ENCODE measurements around the gene GNG5.
"Not testable (repeated sequence)": the region's sequence is repeated elsewhere in the genome, so short reads cannot be mapped to it uniquely, and the experiment has no call there.

Gene GNG5

DNA sequence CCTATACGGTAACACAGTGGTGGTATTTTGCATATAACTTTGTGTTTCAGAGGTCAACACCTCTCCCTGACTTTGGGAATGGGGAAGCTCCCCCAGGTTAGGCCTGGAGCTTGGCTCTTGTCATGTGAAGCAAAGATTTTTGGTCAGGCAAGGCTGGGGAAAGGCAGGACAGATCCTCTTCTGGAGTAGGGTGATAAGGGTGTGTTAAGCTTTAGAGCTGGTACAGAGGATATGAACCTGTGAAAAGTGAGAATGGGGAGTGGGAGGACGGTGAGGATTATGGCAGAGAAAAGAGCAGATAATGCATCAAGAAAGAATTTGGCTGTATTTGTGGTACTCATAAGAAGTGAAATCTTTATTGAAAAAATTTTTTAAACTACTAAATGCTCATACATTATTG, 25.1 kb downstream of the GNG5 start:
- DNase-seq, result no peak

DNA sequence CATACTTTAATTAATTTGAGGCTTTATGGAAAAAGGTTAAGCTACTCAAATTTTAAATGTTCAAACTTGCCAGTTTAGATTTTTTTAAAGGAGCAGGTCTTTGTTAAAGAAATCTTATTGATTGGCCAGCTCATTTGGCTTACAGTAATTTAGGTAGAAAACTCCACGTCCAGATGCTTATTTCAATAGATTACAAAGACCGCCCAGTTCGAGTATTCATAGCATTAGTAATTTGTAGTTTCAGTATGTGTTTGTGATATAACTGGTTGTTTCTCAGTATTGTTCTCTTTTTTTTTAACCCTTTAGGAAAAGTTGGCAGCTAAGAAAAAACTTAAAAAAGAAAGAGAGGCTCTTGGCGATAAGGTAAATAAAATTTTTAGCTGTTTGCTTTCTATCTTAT, 25.7 kb downstream of the GNG5 start:
- no peak for DNase-seq

DNA sequence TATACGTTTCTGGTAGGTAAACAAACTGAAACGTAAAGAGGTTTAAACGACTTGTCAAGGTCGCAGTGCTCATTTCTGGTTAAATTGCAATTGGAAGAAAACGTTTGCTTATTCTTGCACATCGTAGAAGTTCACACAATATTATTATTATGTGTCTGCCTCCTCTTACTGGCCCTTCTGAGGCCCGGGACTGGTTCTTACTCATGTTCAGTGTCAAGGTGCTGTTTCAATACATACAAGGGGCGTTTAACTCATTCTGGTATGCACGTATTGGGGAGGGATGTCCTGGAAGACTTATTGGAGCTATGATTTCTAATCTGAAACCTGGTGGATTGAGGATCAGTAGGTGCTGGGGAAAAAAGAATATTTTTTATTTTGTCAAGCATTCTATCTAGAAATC, 26.4 kb downstream of the GNG5 start:
- DNase-seq, result no peak

DNA sequence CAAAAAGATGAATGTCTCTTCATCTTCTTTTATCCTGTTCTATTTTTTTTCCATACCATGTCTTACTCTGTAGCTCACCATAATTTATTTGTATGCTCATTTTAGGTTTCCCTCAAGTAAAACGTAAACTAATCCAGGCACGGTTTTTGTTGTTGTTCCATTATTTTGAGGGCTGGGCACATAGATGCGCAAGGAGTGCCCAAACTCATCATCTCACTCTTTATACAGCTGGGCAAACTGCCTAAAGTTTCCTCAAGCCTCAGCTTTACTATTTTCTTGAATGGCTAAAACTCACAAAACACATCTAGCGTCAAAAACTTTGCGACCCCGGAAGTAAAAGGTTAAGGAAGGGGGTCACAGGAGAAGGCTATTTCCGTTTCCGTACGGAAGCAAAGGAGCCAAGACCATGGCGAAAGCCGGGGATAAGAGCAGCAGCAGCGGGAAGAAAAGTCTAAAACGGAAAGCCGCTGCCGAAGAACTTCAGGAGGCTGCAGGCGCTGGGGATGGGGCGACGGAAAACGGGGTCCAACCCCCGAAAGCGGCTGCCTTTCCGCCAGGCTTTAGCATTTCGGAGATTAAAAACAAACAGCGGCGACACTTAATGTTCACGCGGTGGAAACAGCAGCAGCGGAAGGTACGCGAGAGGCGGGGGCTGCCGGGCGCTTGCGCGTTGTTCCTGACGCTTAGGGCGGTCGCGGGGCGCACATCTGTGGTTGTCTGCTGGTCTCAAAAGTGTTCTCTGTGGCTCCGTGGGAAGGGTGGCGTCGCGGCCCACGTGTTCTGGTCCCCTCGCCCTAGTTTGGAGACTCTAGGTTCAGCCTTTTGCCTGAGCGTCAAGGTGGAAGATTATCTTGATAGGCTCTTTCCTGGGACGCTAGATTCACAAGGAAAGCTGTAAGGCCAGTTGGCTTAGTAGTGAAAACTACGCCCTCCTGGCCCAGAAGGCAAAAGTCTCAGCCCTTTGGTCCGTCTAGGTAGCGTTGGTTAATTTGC, 27.2 kb downstream of the GNG5 start, which contains the start of gene RPF1:
Gene RPF1 (plus strand): TSS at position 391 of the 993 bp plus-strand sequence. CDS start 16 bp downstream, at position 407.
- DNase-seq, result peak; percentile 93

DNA sequence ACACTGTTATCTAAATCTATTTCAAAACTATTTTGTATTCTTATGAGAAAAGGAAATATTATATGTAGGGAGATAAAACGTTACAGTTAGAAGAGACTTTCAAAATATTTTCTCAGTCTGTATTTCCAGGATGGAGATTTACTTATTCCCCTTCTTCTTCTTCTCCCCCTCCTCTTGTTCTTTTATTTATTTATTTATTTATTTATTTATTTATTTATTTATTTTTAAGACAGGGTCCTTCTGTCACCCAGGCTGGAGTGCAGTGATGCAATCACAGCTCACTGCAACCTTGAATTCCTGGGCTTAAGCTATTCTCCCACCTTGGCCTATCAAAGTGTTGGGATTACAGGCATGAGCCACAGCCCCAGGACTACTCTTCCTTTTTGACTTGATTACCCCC, 30.2 kb downstream of the GNG5 start:
- no peak for DNase-seq

DNA sequence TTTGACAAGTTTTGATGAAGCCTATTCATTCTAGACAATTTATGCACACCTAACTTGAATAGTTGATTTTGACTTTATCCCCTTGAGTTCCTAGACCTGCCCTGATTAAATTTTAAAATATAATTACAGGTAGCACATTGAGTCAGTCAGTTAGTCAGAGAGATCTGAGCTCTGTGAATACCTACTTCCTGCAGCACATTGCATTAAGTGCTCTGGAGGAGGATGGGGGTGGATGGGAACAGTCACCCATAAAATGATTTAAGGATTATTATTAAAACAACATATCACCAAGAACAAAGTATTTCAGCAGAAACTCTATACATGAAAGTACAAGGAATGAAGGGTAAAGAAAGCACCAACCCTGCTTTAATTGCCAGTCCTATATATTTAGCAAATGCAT, 39.1 kb downstream of the GNG5 start:
- no peak for DNase-seq

DNA sequence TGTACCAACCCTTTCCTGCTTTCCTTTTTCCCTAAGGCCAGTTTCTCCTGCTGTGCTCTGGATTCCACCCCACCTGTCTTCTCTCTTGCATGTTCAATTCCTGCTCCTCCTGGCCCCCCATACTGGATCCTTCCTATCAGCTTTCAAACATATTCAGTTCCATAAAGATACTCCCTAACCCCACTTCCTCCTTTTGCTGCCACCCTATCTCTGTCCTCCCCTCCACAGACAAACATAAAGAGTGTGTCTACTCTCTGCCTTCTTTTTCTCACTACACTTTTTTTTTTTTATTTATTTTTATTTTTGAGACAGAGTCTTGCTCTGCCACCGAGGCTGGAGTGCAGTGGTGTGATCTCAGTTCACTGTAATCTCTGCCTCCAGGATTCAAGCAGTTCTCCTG, 44.3 kb downstream of the GNG5 start:
- no peak for DNase-seq

DNA sequence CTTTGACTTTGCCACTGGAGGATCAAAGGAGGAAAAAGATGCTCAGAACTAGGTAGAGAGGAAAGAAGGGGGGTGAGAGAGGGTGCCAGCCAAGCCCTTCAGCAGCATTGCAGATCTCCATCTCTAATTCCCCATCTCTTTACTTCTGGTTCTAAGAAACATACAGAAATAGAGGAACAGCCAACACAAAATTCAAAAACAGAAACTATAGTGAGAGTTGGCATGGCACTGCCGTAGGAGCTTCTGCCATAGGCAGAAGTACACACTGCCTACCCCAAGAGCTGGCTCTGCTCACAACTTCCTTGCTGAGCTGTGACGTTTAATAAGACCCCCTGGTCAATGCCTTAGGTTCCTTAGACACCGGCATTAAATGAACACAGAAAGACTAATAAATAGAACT, 53.9 kb downstream of the GNG5 start:
- no peak for DNase-seq

DNA sequence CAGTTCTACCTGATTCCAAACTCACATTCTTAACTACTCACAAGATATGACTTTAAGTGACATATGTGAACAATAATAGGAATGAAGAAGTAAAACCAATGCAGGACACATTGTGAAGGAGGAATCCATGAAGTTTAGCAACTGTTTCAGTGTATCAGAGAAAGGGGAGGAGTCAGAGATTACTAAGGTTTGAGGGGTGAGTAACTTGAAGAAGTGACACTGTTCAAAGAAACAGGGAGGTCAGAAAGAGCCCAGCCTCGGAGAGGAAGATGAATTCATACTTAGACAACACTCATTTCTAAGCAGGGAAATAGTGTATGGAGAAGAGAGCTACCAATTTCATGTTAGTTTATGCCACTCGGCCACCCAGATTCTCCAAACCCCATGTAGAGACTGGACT, 55.5 kb downstream of the GNG5 start:
- no peak for DNase-seq

DNA sequence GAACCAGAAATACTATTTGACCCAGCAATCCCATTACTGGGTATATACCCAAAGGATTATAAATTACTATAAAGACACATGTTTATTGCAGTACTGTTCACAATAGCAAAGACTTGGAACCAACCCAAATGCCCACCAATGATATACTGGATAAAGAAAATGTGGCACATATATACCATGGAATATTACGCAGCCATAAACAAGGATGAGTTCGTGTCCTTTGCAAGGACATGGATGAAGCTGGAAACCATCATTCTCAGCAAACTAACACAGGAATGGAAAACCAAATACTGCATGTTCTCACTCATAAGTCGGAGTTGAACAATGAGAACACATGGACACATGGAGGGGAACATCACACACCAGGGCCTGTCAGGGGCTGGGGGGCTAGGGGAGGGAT, 57.7 kb downstream of the GNG5 start:
- not testable (repeated sequence) for DNase-seq
